HG02588 (cell line): ENCODE measurements around the gene SLMAP.
"Not testable (repeated sequence)": the region's sequence is repeated elsewhere in the genome, so short reads cannot be mapped to it uniquely, and the experiment has no call there.

Experiments
- ATAC-seq: cut with Tn5 transposase; IDR thresholded peaks from one replicate; pipeline ENCODE4 v1.9.1; 2021; ENCODE audit warnings: mild to moderate bottlenecking, moderate library complexity; ENCODE audit not compliant: unreplicated experiment

SLMAP gene

GRCh38 chr3:57826245-57826951 lies 70.3 kb downstream of the SLMAP start:
- no peak for ATAC-seq

GRCh38 chr3:57826952-57827723 lies 71.0 kb downstream of the SLMAP start:
- no peak for ATAC-seq

- ATAC-seq = no peak
Observed at GRCh38 chr3:57827757-57828156, 71.6 kb downstream of the SLMAP start.

GRCh38 chr3:57832486-57832885 lies 76.4 kb downstream of the SLMAP start:
- ATAC-seq = no peak

- no peak for ATAC-seq
Observed at GRCh38 chr3:57832900-57833313, 76.8 kb downstream of the SLMAP start.

GRCh38 chr3:57833763-57834162 lies 77.7 kb downstream of the SLMAP start:
- ATAC-seq = no peak

- no peak for ATAC-seq
Observed at GRCh38 chr3:57837686-57838085, 81.6 kb downstream of the SLMAP start.

GRCh38 chr3:57838627-57839026 lies 82.5 kb downstream of the SLMAP start:
- ATAC-seq = no peak

- ATAC-seq = no peak
Observed at GRCh38 chr3:57840473-57840872, 84.4 kb downstream of the SLMAP start.

GRCh38 chr3:57841818-57842217 lies 85.7 kb downstream of the SLMAP start:
- no peak for ATAC-seq

GRCh38 chr3:57848177-57848738 lies 92.1 kb downstream of the SLMAP start:
- no peak for ATAC-seq

GRCh38 chr3:57851304-57851703 lies 95.2 kb downstream of the SLMAP start:
- ATAC-seq = no peak

- ATAC-seq = no peak
Observed at GRCh38 chr3:57852896-57853295, 96.8 kb downstream of the SLMAP start.

- ATAC-seq = no peak
Observed at GRCh38 chr3:57855281-57855680, 99.2 kb downstream of the SLMAP start.

GRCh38 chr3:57855943-57856342 lies 99.8 kb downstream of the SLMAP start:
- ATAC-seq = no peak

- no peak for ATAC-seq
Observed at GRCh38 chr3:57856675-57857074, 100.6 kb downstream of the SLMAP start.

GRCh38 chr3:57862894-57863293 lies 106.8 kb downstream of the SLMAP start:
- ATAC-seq = no peak

- ATAC-seq = no peak
Observed at GRCh38 chr3:57863380-57863779, 107.3 kb downstream of the SLMAP start.

- no peak for ATAC-seq
Observed at GRCh38 chr3:57864853-57865252, 108.7 kb downstream of the SLMAP start.

GRCh38 chr3:57869110-57869509 lies 113.0 kb downstream of the SLMAP start:
- ATAC-seq = not testable (repeated sequence)

- no peak for ATAC-seq
Observed at GRCh38 chr3:57872606-57873005, 116.5 kb downstream of the SLMAP start.

GRCh38 chr3:57876632-57877031 lies 120.5 kb downstream of the SLMAP start:
- ATAC-seq = no peak
